ENCODE measurements around the gene ZNF75A. TPM values are rescaled to one million over a fixed set of nuclear protein-coding genes. Genes with fewer than 3 reads are reported as not detected.

The ZNF75A gene
- total RNA-seq, 1 experiment from 2014 or later = 0.41 TPM

- DNase-seq (ENCODE audit: low spot score) = no peak
These were observed 20.2 kb upstream of the ZNF75A start for GRCh38 chr16:3285131-3285530.

GRCh38 chr16:3289998-3290673 is 15.2 kb upstream of the ZNF75A start:
- no peak for DNase-seq (ENCODE audit: low spot score)

GRCh38 chr16:3292604-3293003 is 12.7 kb upstream of the ZNF75A start:
- no peak for DNase-seq (ENCODE audit: low spot score)

GRCh38 chr16:3295209-3295608 is 10.1 kb upstream of the ZNF75A start:
- no peak for DNase-seq (ENCODE audit: low spot score)

- no peak for DNase-seq (ENCODE audit: low spot score)
These were observed 9.5 kb upstream of the ZNF75A start for GRCh38 chr16:3295783-3296182.

- DNase-seq (ENCODE audit: low spot score) = no peak
These were observed 927 bp upstream of the ZNF75A start for GRCh38 chr16:3304370-3304769.

GRCh38 chr16:3306078-3306477 is 781 bp downstream of the ZNF75A start:
- DNase-seq (ENCODE audit: low spot score) = no peak

- DNase-seq (ENCODE audit: low spot score) = no peak
These were observed 6.2 kb downstream of the ZNF75A start for GRCh38 chr16:3311496-3311895.

GRCh38 chr16:3317315-3317999 is 12.2 kb downstream of the ZNF75A start:
- DNase-seq (ENCODE audit: low spot score) = no peak

GRCh38 chr16:3321816-3322215 is 16.5 kb downstream of the ZNF75A start:
- no peak for DNase-seq (ENCODE audit: low spot score)

GRCh38 chr16:3327514-3327913 is 22.2 kb downstream of the ZNF75A start:
- DNase-seq (ENCODE audit: low spot score) = no peak

GRCh38 chr16:3328104-3328503 is 22.8 kb downstream of the ZNF75A start:
- DNase-seq (ENCODE audit: low spot score) = no peak

GRCh38 chr16:3328643-3329042 is 23.3 kb downstream of the ZNF75A start:
- no peak for DNase-seq (ENCODE audit: low spot score)

- DNase-seq (ENCODE audit: low spot score) = no peak
These were observed 40.7 kb downstream of the ZNF75A start for GRCh38 chr16:3346041-3346440.

- DNase-seq (ENCODE audit: low spot score) = no peak
These were observed 42.3 kb downstream of the ZNF75A start for GRCh38 chr16:3347586-3347985.

- no peak for DNase-seq (ENCODE audit: low spot score)
These were observed 43.4 kb downstream of the ZNF75A start for GRCh38 chr16:3348547-3349167.

GRCh38 chr16:3349175-3349574 is 43.9 kb downstream of the ZNF75A start:
- DNase-seq (ENCODE audit: low spot score) = no peak

GRCh38 chr16:3355589-3355988 is 50.3 kb downstream of the ZNF75A start, which contains the start of gene OR2C1:
OR2C1 (plus strand) TSS chr16:3355889; CDS start chr16:3355941, 52 bp downstream.
- DNase-seq (ENCODE audit: low spot score) = no peak

GRCh38 chr16:3356118-3356517 is 50.8 kb downstream of the ZNF75A start:
- no peak for DNase-seq (ENCODE audit: low spot score)

GRCh38 chr16:3358871-3359270 is 53.6 kb downstream of the ZNF75A start:
- DNase-seq (ENCODE audit: low spot score) = no peak

- DNase-seq (ENCODE audit: low spot score) = no peak
These were observed 57.6 kb downstream of the ZNF75A start for GRCh38 chr16:3362931-3363330.

GRCh38 chr16:3363793-3364192 is 58.5 kb downstream of the ZNF75A start:
- peak; percentile 58 for DNase-seq (ENCODE audit: low spot score)

Data from HT-29 (cell line).